GM23338 (cell line): ENCODE measurements around the gene CD44. TPM values are rescaled to one million over a fixed set of nuclear protein-coding genes. Genes with fewer than 3 reads are reported as not detected.

Experiments
- ATAC-seq: fragments of 200-7000 bp; cut with Tn5 transposase; 3 replicates; pipeline ENCODE4 v1.9.1; 2020
- DNase-seq: peaks from one replicate; pipeline ENCODE4 v3.0.0-alpha.2; 2015; ENCODE audit warnings: low spot score
- H2AFZ ChIP-seq: fragments of 200-600 bp; sonication (generic); 2 replicates; pipeline ENCODE4 v1.8.0; 2016; ENCODE audit warnings: antibody characterized with exemption, mild to moderate bottlenecking, moderate library complexity
- H3F3A ChIP-seq: fragments of 200-600 bp; sonication (generic); replicated peaks from 2 replicates; pipeline ENCODE4 v1.8.0; 2017; ENCODE audit warnings: antibody characterized with exemption, mixed run types, low read depth
- H3K27ac ChIP-seq: fragments of 200-600 bp; sonication (generic); 2 replicates; pipeline ENCODE4 v1.6.1; 2016; ENCODE audit warnings: low read depth
- H3K27me3 ChIP-seq: fragments of 200-600 bp; sonication (generic); 2 replicates; pipeline ENCODE4 v1.8.0; 2016; ENCODE audit warnings: mild to moderate bottlenecking, mixed run types, moderate library complexity; ENCODE audit not compliant: insufficient read depth
- H3K36me3 ChIP-seq: fragments of 200-600 bp; sonication (generic); 2 replicates; pipeline ENCODE4 v1.8.0; 2016; ENCODE audit warnings: mild to moderate bottlenecking; ENCODE audit not compliant: insufficient read depth
- H3K4me1 ChIP-seq: fragments of 200-600 bp; sonication (generic); 2 replicates; pipeline ENCODE4 v1.8.0; 2016; ENCODE audit warnings: mild to moderate bottlenecking, moderate library complexity; ENCODE audit not compliant: insufficient read depth
- H3K4me2 ChIP-seq: fragments of 200-600 bp; sonication (generic); 2 replicates; pipeline ENCODE4 v1.7.1; 2017; ENCODE audit warnings: mixed run types
- H3K4me3 ChIP-seq: fragments of 200-600 bp; sonication (generic); 2 replicates; pipeline ENCODE4 v1.6.1; 2016; ENCODE audit warnings: mixed run types
- H3K79me2 ChIP-seq: fragments of 200-600 bp; sonication (generic); replicated peaks from 2 replicates; pipeline ENCODE4 v1.8.0; 2017; ENCODE audit warnings: mild to moderate bottlenecking; ENCODE audit not compliant: insufficient read depth
- H3K9me2 ChIP-seq: fragments of 200-600 bp; sonication (generic); 2 replicates; pipeline ENCODE4 v1.8.0; 2017; ENCODE audit not compliant: insufficient read depth
- H4K20me1 ChIP-seq: fragments of 200-600 bp; sonication (generic); replicated peaks from 2 replicates; pipeline ENCODE4 v1.8.0; 2017; ENCODE audit warnings: mild to moderate bottlenecking; ENCODE audit not compliant: insufficient read depth
- H3K27ac Mint-ChIP-seq: 2 replicates; pipeline ENCODE4 v1.8.0; 2020; ENCODE audit warnings: inconsistent platforms, mild to moderate bottlenecking, moderate library complexity, mixed read lengths
- H3K27me3 Mint-ChIP-seq: 3 replicates; pipeline ENCODE4 v1.8.0; 2022; ENCODE audit warnings: low read depth, mild to moderate bottlenecking, moderate library complexity, mixed read lengths, inconsistent platforms; ENCODE audit not compliant: insufficient read depth, poor library complexity
- H3K36me3 Mint-ChIP-seq: 3 replicates; pipeline ENCODE4 v1.8.0; 2021; ENCODE audit warnings: low read depth, mild to moderate bottlenecking, inconsistent platforms, moderate library complexity, mixed read lengths
- H3K4me1 Mint-ChIP-seq: 3 replicates; pipeline ENCODE4 v1.8.0; 2020; ENCODE audit warnings: mild to moderate bottlenecking, inconsistent platforms, mixed read lengths
- H3K4me3 Mint-ChIP-seq: 3 replicates; pipeline ENCODE4 v1.8.0; 2021; ENCODE audit warnings: moderate library complexity, mild to moderate bottlenecking, inconsistent platforms, mixed read lengths
- H3K9me3 Mint-ChIP-seq: 3 replicates; pipeline ENCODE4 v1.8.0; 2020; ENCODE audit warnings: moderate library complexity, mild to moderate bottlenecking, inconsistent platforms, mixed read lengths
- CTCF ChIP-seq, 2 experiments: fragments of 200-600 bp in 1 of 2; sonication (generic) in 1 of 2; conservative IDR thresholded peaks; 2 replicates each; pipeline versions ENCODE4 v1.5.1 to v1.6.1; 2016 to 2017; ENCODE audit warnings: antibody characterized with exemption in 2 of 2, low read depth in 2 of 2, mild to moderate bottlenecking in 2 of 2, moderate library complexity in 1 of 2
- JUNB ChIP-seq: IDR thresholded peaks from one replicate; pipeline ENCODE4 v1.6.1; 2016; ENCODE audit warnings: antibody characterized with exemption; ENCODE audit not compliant: unreplicated experiment
- ZNF462 ChIP-seq: fragments of 250-450 bp; sonication (Bioruptor Pico); IDR thresholded peaks from 2 replicates; pipeline ENCODE4 v1.5.0; 2020; ENCODE audit warnings: mild to moderate bottlenecking, moderate library complexity
- polyA plus RNA-seq: library from polyadenylated mRNA; unstranded; fragments of >200 nt; fragmentation: Nextera tagmentation; extraction: Ambion mirVana; gene quantifications from 2 replicates; pipeline ENCODE4 v1.2.1, GENCODE V29; 2016
- total RNA-seq: library from RNA; depleted of rRNA; stranded (reverse); fragments of >200 nt; shearing (Covaris generic); gene quantifications from 2 replicates; pipeline ENCODE4 v1.2.3, GENCODE V29; 2014
- TF ChIP-seq, protein P1 (sequence below): IDR thresholded peaks from one replicate; pipeline ENCODE4 v1.6.1; 2018; ENCODE audit warnings: antibody characterized with exemption; ENCODE audit not compliant: unreplicated experiment

CD44 gene
- total and polyA plus RNA-seq, 2 experiments from 2014 or later, result 4.0 to 10.1 TPM

DNA sequence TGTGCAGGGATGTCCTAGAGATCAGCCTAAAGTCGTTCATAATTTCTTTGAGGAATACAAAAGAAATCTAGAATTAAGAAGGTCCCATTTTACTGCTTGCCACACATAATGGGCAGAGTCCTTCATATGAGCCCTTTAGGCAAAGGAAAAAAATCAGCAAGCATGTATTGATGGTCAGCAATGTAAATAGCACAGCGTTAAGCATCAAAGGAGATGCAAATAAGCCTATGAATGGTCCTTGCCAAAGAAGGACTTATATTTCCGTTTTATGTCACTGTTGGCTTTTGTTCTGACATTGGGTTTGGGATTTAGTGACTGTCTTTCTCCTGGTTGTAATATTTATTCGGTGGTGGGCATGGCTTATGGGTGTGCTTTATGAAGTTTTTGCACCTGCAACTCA, 69.8 kb downstream of the CD44 start:
- Mint-ChIP-seq H3K36me3 (no peaks in the 10 kb centered on the region), H3K9me3 (peaks cover 4% of the 10 kb centered on the region; the same call in 2 of the 3 replicates), H3K27me3 (no peaks in the 10 kb centered on the region), H3K4me1 (peaks cover 21% of the 10 kb centered on the region), H3K27ac (no peak overlapping the region), H3K4me3 (no peak overlapping the region)
- Histone ChIP-seq H4K20me1 (no peaks in the 10 kb centered on the region), H3K4me3 (no peak overlapping the region), H3K36me3 (no peaks in the 10 kb centered on the region), H3K27ac (no peak overlapping the region), H3K4me1 (peaks cover 23% of the 10 kb centered on the region), H3F3A (no peaks in the 10 kb centered on the region), H2AFZ (no peak overlapping the region), H3K79me2 (no peaks in the 10 kb centered on the region), H3K27me3 (no peaks in the 10 kb centered on the region), H3K9me2 (peaks cover 30% of the 10 kb centered on the region), H3K4me2 (peak overlapping the region; percentile 15; the same call in 1 of the 2 replicates)
- ATAC-seq (no peak), DNase-seq (no peak)
- no peak for TF ChIP-seq ZNF462 (CRISPR knock-in tag)

DNA sequence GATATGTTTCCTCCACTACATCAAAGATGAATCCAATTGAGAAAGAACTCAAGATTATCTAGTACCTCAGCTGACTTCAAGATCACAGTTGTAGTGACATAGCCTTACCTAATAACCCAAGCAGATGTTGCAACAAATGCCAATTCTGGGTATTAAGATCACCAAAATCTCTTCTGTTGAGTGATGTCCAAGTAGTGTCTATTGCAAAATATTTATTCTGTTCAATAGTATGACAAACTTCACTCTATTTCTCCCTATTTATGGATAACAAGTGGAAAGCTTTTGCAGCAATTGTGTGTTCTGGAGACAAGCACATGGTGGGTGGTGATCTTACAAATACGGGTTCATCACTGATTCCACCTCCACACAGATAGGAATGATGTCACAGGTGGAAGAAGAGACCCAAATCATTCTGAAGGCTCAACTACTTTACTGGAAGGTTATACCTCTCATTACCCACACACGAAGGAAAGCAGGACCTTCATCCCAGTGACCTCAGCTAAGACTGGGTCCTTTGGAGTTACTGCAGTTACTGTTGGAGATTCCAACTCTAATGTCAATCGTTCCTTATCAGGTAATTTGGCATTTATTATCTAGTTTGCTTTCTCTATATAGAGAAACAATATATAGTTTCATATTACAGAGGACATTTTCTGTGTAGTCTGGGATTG, 72.0 kb downstream of the CD44 start:
- ATAC-seq, result no peak
- Histone ChIP-seq H3K4me1 (peaks cover 22% of the 10 kb centered on the region), H3K79me2 (no peaks in the 10 kb centered on the region), H3K4me3 (no peak overlapping the region), H3F3A (no peaks in the 10 kb centered on the region), H3K4me2 (no peak overlapping the region), H3K9me2 (peaks cover 32% of the 10 kb centered on the region), H2AFZ (no peak overlapping the region), H4K20me1 (no peaks in the 10 kb centered on the region), H3K27ac (no peak overlapping the region), H3K27me3 (no peaks in the 10 kb centered on the region), H3K36me3 (no peaks in the 10 kb centered on the region)
- Mint-ChIP-seq H3K9me3 (peaks cover 4% of the 10 kb centered on the region; the same call in 2 of the 3 replicates), H3K27me3 (no peaks in the 10 kb centered on the region), H3K4me1 (peaks cover 28% of the 10 kb centered on the region; the same call in 2 of the 3 replicates), H3K4me3 (no peak overlapping the region), H3K36me3 (no peaks in the 10 kb centered on the region), H3K27ac (no peak overlapping the region)
- no peak for DNase-seq
- TF ChIP-seq, protein P1, sequence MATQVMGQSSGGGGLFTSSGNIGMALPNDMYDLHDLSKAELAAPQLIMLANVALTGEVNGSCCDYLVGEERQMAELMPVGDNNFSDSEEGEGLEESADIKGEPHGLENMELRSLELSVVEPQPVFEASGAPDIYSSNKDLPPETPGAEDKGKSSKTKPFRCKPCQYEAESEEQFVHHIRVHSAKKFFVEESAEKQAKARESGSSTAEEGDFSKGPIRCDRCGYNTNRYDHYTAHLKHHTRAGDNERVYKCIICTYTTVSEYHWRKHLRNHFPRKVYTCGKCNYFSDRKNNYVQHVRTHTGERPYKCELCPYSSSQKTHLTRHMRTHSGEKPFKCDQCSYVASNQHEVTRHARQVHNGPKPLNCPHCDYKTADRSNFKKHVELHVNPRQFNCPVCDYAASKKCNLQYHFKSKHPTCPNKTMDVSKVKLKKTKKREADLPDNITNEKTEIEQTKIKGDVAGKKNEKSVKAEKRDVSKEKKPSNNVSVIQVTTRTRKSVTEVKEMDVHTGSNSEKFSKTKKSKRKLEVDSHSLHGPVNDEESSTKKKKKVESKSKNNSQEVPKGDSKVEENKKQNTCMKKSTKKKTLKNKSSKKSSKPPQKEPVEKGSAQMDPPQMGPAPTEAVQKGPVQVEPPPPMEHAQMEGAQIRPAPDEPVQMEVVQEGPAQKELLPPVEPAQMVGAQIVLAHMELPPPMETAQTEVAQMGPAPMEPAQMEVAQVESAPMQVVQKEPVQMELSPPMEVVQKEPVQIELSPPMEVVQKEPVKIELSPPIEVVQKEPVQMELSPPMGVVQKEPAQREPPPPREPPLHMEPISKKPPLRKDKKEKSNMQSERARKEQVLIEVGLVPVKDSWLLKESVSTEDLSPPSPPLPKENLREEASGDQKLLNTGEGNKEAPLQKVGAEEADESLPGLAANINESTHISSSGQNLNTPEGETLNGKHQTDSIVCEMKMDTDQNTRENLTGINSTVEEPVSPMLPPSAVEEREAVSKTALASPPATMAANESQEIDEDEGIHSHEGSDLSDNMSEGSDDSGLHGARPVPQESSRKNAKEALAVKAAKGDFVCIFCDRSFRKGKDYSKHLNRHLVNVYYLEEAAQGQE, result no peak
- TF ChIP-seq JUNB (no peak), CTCF (conservative IDR thresholded peaks at IDR 0.05; ENCODE audit: low read depth in 2 of 2) (no peak)
